Large intestine (tissue), 12 donors: ENCODE measurements around the gene RRP1B. TPM values are rescaled to one million over a fixed set of nuclear protein-coding genes. Genes with fewer than 3 reads are reported as not detected.
"Not testable (repeated sequence)": the region's sequence is repeated elsewhere in the genome, so short reads cannot be mapped to it uniquely, and the experiment has no call there.

Experiments
- DNase-seq, 2 donors: peaks; one replicate each; pipeline versions ENCODE4 v3.0.0 to v3.0.0-alpha.2; 2013
- H3K27ac ChIP-seq: one replicate; pipeline ENCODE4 v1.5.1; 2013; ENCODE audit warnings: low read length
- H3K27me3 ChIP-seq: 2 replicates; pipeline ENCODE4 v1.6.1; 2013; ENCODE audit warnings: low read length; ENCODE audit not compliant: control insufficient read depth, insufficient read depth
- H3K36me3 ChIP-seq: 2 replicates; pipeline ENCODE4 v1.6.1; 2013; ENCODE audit warnings: low read length; ENCODE audit not compliant: control insufficient read depth, insufficient read depth
- H3K4me1 ChIP-seq: one replicate; pipeline ENCODE4 v1.6.1; 2013; ENCODE audit warnings: low read length; ENCODE audit not compliant: control insufficient read depth, insufficient read depth
- H3K4me3 ChIP-seq: one replicate; pipeline ENCODE4 v1.5.1; 2013; ENCODE audit warnings: low read length
- H3K9me3 ChIP-seq: one replicate; pipeline ENCODE4 v1.6.1; 2013; ENCODE audit warnings: mild to moderate bottlenecking, low read depth, low read length, moderate library complexity; ENCODE audit not compliant: control insufficient read depth
- WGBS: methylation state at CpG from one replicate; pipeline ENCODE4 v1.1.5; 2013; ENCODE audit warnings: low lambda C conversion rate; ENCODE audit not compliant: insufficient coverage; 5-methylcytosine and 5-hydroxymethylcytosine counted together
- long read RNA-seq, 11 donors: transcript quantifications; one replicate each; lab custom pipeline, GENCODE V29; 2026
- polyA plus RNA-seq: library from polyadenylated mRNA; unstranded; fragments of 120-200 nt; gene quantifications from one replicate; pipeline ENCODE4 v1.2.1, GENCODE V29; 2013

RRP1B gene, protein sequence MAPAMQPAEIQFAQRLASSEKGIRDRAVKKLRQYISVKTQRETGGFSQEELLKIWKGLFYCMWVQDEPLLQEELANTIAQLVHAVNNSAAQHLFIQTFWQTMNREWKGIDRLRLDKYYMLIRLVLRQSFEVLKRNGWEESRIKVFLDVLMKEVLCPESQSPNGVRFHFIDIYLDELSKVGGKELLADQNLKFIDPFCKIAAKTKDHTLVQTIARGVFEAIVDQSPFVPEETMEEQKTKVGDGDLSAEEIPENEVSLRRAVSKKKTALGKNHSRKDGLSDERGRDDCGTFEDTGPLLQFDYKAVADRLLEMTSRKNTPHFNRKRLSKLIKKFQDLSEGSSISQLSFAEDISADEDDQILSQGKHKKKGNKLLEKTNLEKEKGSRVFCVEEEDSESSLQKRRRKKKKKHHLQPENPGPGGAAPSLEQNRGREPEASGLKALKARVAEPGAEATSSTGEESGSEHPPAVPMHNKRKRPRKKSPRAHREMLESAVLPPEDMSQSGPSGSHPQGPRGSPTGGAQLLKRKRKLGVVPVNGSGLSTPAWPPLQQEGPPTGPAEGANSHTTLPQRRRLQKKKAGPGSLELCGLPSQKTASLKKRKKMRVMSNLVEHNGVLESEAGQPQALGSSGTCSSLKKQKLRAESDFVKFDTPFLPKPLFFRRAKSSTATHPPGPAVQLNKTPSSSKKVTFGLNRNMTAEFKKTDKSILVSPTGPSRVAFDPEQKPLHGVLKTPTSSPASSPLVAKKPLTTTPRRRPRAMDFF
- 21.1 TPM for polyA plus RNA-seq
- long read RNA-seq, donor 1: 0 reads
- long read RNA-seq, donor 2, partial matches to known transcripts: 8 of 8 reads
- long read RNA-seq, donor 2, other reads (novel, unspliced or antisense): 0 of 8 reads
- long read RNA-seq, donor 3, full-length matches to known transcripts: 1 of 1 reads
- long read RNA-seq, donor 3, partial matches to known transcripts: 0 of 1 reads
- long read RNA-seq, donor 3, other reads (novel, unspliced or antisense): 0 of 1 reads
- long read RNA-seq, donor 4: 0 reads
- long read RNA-seq, donor 5: 0 reads
- long read RNA-seq, donor 6: 0 reads
- long read RNA-seq, donor 7, partial matches to known transcripts: 11 of 11 reads
- long read RNA-seq, donor 7, other reads (novel, unspliced or antisense): 0 of 11 reads
- long read RNA-seq, donor 8, partial matches to known transcripts: 8 of 8 reads
- long read RNA-seq, donor 8, other reads (novel, unspliced or antisense): 0 of 8 reads
- long read RNA-seq, donor 9: 0 reads
- long read RNA-seq, donor 10, partial matches to known transcripts: 10 of 10 reads
- long read RNA-seq, donor 10, other reads (novel, unspliced or antisense): 0 of 10 reads
- long read RNA-seq, donor 11: 0 reads

DNA sequence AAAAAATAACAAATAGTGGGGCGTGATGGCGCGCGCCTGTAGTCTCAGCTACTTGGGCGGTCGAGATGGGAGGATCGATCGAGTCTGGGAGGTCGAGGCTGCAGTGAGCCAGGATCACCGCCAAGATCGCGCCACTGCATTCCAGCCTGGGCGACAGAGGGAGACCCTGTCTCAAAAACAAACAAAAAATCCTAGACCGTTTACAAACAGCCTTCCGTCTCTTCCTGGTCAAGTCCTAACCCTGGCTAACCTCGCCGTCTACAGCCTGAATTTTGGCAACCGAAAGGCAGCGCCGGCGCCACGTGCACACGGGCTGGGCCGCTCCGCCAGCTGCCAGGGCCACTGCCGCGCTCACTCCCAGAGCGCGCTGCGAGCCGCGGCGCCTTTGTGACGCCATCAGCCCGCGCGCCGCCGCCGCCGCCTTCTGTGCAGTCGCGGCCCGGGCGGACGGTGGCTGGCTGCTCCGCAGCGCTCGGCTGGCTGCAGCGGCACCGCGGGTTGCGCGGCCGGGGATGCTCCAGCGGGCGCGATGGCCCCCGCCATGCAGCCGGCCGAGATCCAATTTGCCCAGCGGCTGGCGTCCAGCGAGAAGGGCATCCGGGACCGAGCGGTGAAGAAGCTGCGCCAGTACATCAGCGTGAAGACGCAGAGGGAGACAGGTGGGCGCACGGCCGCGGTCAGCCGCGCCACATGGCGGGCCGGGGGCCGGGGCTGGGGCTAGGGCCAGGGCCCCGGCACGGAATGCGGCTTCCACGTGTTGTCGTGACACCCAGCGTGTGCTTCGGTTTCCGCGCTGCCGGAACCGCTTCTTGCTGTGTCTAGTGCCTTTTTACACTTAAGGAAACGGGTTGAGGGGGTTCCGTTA is at the start of gene RRP1B, which contains the start of gene HSF2BP:
Gene RRP1B, plus strand, starts transcription at position 425 of the 865 bp plus-strand sequence. Its CDS starts 105 bp downstream, at position 530.
Gene HSF2BP, minus strand, starts transcription at position 353 of the 865 bp plus-strand sequence. CDS start 1,392 bp downstream, outside the sequence.
- DNase-seq: peak; percentile 84 to 91
- H3K27ac ChIP-seq: peak within 1 kb of the TSS; percentile 69
- peaks cover 10% of the 10 kb centered on the region for H3K4me1 ChIP-seq
- H3K4me3 ChIP-seq: peak within 1 kb of the TSS; percentile 80
- H3K36me3 ChIP-seq: peaks cover 8% of the 10 kb centered on the region
- WGBS: no CpG with 5 or more reads among the region's 92 CpGs
- H3K9me3 ChIP-seq: peaks cover 13% of the 10 kb centered on the region
- H3K27me3 ChIP-seq: no peaks in the 10 kb centered on the region

DNA sequence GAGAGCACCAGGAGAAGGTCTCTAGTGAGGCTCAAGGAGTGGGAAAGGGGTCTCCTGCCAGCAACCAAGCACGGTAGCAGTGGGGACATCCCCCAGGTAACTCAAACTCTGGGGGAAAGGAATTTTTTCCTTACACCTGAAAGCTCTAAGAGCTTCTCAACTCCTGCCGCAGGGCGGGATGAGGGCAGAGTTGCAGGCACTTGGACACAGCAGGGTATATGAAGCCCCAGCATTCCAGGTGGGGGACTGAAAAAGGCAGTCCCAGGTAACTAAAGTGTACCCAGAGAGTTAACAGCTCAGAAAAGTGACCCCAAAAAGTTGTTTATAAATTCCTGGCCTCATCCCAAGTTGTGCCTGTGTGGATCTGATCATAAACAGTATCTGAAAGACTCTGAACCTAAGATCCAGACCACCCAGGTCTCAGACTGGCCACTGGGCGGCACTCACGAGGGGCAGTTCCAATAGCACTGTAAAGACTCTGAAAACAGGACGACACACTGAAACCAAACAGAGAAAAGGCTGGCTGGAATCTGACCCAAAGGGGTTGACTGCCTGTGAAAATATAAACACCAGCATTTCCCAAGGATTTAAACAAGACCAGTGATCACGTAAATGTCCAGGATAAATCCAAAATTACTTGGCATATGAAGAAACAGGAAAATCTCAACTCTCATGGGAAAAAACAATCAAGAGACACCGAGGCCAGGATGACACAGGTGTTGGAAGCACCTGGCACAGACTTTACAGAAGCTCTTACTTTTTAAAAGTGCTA is 47.6 kb upstream of the RRP1B start:
- H3K36me3 ChIP-seq: no peaks in the 10 kb centered on the region
- H3K27ac ChIP-seq: peak overlapping the region; percentile 33
- peaks cover 18% of the 10 kb centered on the region for H3K4me1 ChIP-seq
- no peak overlapping the region for H3K4me3 ChIP-seq
- H3K9me3 ChIP-seq: no peaks in the 10 kb centered on the region
- no CpG with 5 or more reads among the region's 8 CpGs for WGBS
- H3K27me3 ChIP-seq: no peaks in the 10 kb centered on the region
- peak; percentile 70 to 80 for DNase-seq

DNA sequence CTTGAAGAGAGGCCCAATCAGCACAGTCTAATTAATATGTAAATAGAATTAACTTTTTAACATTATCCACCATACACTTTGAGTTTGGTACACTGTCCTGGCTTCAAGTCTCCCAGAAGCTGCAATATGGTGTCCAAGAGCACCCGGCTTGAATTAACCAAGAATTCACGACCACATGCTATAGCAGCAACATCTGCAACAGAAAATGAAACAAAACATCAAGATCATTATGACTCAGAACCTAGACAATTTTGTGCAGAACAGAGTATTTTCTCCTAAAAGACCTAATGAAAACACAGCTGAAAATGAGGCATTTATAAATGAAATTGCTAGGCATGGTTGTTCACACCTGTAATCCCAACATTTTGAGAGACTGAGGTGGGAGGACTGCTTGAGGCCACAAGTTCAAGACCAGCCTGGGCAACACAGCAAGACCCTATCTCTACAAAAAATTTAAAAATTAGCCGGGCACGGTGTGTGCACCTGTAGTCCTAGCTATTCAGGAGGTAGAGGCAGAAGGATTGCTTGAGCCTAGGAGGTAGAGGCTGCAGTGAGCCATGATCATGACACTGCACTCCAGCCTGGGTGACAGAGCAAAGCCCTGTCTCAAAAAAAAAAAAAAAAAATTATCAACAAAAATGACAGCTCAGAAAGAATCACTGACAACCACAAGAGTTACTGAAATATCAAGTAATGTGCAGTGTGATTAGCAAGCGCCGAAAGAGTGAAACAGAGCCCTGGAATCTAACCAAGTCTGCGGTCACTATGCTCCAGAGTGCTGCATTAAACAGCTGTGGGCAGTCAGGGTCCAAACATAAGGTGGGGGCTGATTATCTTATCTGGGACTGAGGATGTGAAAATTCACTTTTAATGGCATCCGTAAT is 45.4 kb upstream of the RRP1B start:
- H3K4me3 ChIP-seq: no peak overlapping the region
- WGBS: no CpG with 5 or more reads among the region's 8 CpGs

DNA sequence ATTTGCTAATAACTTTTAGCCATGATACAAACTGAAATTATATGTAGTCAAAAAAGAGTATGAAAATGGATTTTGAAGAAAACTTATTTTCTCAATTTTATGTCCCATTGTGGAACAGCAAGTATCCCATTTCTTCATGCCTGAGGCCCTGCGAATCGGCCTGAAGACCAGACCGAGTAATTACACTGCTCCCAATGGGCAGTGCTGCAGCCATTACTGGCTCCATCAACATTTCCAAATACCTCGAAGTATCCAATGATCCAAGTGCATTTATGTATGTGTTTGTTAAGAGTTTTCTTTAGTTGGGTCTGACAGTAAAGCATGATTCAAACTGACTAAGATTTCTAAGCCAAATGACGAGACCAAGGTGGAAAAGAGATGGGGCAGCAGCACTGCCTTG is 44.5 kb upstream of the RRP1B start:
- Histone ChIP-seq H3K27ac (no peak overlapping the region), H3K4me1 (peaks cover 17% of the 10 kb centered on the region), H3K4me3 (no peak overlapping the region), H3K9me3 (peaks cover 14% of the 10 kb centered on the region), H3K27me3 (no peaks in the 10 kb centered on the region), H3K36me3 (no peaks in the 10 kb centered on the region)
- DNase-seq: no peak
- 83% methylated on average over 1 of the region's 5 CpGs for WGBS

More for the DNA sequence above, 45.4 kb upstream of the RRP1B start:
- Histone ChIP-seq H3K4me1 (peaks cover 18% of the 10 kb centered on the region), H3K27ac (no peak overlapping the region), H3K9me3 (peaks cover 11% of the 10 kb centered on the region), H3K36me3 (no peaks in the 10 kb centered on the region), H3K27me3 (no peaks in the 10 kb centered on the region)
- DNase-seq: no peak

DNA sequence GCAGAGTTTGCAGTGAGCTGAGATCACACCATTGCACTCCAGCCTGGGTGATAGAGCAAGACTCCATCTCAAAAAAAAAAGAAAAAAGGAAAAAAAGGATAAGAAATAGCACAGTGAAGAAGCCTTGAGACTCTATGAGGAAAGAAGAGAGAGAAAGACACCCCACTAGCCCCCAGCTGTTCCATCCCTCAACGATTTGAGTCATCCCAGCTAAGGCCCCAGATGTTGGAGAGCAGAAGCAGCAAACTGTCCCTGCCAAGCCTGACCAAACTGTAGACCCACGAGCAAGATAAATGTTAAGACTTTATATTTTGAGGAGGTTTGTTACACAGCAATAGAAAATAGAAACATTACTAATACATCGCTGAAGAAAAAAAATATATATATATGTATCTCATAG is 42.5 kb upstream of the RRP1B start:
- not testable (repeated sequence) for H3K36me3 ChIP-seq, H3K27me3 ChIP-seq, H3K4me3 ChIP-seq, DNase-seq, H3K4me1 ChIP-seq, H3K27ac ChIP-seq
- WGBS: 80% methylated on average over 1 of the region's 3 CpGs
- H3K9me3 ChIP-seq: peaks cover 33% of the 10 kb centered on the region

DNA sequence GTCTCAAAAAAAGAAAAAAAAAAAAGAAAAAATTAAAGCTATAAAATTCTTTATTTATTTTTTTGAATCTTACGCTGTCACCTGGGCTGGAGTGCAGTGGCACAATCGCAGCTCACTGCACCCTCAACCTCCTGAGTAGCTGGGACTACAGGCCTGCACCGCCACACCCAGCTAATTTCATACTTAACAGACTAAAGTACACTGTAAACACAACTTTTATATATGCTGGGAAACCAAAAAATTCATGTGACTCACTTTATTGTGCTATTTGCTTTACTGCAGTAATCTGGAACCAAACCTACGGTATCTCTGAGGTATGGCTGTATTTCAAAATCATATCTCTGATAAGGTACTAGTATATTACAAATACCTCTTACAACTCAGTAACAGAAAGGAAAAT is 40.4 kb upstream of the RRP1B start:
- WGBS: no CpG with 5 or more reads among the region's 4 CpGs
- no peaks in the 10 kb centered on the region for H3K27me3 ChIP-seq
- H3K36me3 ChIP-seq: no peaks in the 10 kb centered on the region
- H3K4me3 ChIP-seq: no peak overlapping the region
- H3K27ac ChIP-seq: peak overlapping the region; percentile 86
- DNase-seq: peak; percentile 81 to 93
- H3K9me3 ChIP-seq: peaks cover 39% of the 10 kb centered on the region
- H3K4me1 ChIP-seq: peaks cover 7% of the 10 kb centered on the region

DNA sequence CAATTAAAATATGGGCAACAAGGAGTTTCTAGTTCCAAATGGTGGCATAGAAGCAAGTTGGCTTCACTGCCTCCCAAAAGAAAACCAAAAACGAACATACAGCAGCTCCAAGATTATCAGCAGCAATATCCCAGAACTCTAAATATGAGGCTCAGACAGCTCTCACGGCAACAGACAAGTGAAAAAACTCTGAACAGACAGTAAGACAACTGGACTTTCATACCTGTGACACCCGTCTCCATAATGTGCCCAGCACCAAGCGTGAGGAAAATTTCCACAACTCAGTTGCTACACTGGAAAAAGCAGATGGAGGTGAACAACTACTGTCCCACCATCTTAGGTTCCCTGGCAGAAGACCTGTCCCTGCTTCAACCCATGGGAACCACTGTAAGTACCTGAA is 40.0 kb upstream of the RRP1B start:
- peak in 1 of 2 donors; percentile 21 for DNase-seq
- WGBS: no CpG with 5 or more reads among the region's 4 CpGs
- H3K4me1 ChIP-seq: peaks cover 7% of the 10 kb centered on the region
- no peaks in the 10 kb centered on the region for H3K27me3 ChIP-seq
- H3K27ac ChIP-seq: peak overlapping the region; percentile 86
- H3K9me3 ChIP-seq: peaks cover 39% of the 10 kb centered on the region
- no peak overlapping the region for H3K4me3 ChIP-seq
- H3K36me3 ChIP-seq: no peaks in the 10 kb centered on the region

DNA sequence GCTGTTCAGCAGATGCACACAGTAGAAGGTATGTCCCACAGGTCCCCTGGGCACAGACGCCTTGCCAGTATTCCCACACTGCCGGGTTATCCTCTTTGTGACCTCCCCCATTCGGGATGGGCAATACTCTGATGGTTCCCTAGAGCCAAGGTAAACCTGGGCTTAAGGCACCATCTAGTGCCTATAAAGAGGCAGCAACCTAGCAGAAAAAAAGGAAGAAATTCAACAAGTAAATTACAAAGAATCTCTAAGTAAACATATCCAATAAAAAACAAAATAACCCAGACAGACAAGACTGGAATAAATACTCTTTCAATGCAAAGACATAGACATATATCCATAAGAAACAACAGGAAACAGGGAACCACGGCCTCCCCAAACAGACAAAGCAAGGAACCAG is 39.5 kb upstream of the RRP1B start:
- no peak overlapping the region for H3K4me3 ChIP-seq
- H3K27me3 ChIP-seq: no peaks in the 10 kb centered on the region
- no peaks in the 10 kb centered on the region for H3K36me3 ChIP-seq
- peaks cover 39% of the 10 kb centered on the region for H3K9me3 ChIP-seq
- H3K27ac ChIP-seq: peak overlapping the region; percentile 86
- DNase-seq: peak in 1 of 2 donors; percentile 39
- peaks cover 7% of the 10 kb centered on the region for H3K4me1 ChIP-seq
- WGBS: no CpG with 5 or more reads among the region's 4 CpGs
